GM21723 (cell line): Measurements from ENCODE around the gene ZNF319.

ENCODE experiments used
- ATAC-seq: cut with Tn5 transposase; IDR thresholded peaks from one replicate; pipeline ENCODE4 v1.9.1; 2021; ENCODE audit warnings: mild to moderate bottlenecking, moderate library complexity; ENCODE audit not compliant: unreplicated experiment

ZNF319 gene

GRCh38 chr16:57998992-57999365 is 1.5 kb downstream of the ZNF319 start:
- ATAC-seq, result no peak

- ATAC-seq, result no peak
These were observed 2.0 kb downstream of the ZNF319 start for GRCh38 chr16:57998486-57998885.

DNA sequence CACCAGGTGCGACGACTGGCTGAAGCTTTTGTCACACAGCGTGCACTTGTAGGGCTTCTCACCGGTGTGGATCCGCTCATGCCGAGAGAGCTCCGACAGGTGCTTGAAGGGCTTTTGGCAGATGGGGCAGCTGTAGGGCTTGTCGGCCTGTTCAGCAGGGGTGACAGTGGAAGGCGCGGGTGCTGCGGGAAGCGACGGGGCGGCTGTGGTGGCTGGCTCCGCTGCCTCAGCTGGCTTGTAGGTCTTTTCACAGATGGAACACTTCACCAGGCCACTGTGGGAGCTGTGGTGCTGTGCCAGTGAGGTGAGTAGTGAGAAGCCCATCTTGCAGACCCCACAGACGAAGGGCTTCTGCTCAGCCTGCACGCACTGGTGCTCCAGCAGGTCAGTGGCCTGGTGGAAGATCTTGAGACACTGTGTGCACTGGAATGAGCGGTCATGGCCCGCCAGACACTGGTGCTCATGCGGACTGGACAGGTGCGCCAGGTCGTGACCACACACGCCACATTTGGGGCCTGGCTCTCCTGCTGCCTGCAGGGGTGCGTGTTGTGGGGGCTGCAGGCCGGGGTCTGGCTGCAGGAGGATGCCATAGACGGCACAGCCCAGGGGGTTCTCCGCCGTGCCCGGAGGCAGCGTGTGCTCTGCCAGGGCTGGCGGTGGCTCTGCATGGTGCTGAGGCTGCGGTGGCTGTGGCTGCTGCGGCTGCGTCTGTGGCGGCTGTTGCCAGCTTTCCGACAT is 2.8 kb downstream of the ZNF319 start:
- no peak for ATAC-seq

DNA sequence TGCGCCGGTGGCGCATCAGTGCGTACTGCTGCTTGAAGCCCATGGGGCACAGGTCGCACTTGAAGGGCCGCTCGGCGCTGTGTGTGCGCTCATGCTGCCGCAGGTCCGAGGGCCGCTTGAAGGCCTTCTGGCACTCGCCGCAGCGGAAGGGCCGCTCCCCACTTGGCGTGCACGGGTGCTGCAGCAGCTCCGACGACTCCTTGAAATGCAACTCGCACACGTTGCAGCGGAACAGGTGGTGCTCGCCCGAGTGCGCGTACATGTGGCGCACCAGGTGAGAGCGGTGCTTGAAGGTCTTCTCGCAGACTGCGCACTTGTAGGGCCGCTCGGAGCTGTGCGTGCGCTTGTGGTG is 3.3 kb downstream of the ZNF319 start:
- no peak for ATAC-seq

DNA sequence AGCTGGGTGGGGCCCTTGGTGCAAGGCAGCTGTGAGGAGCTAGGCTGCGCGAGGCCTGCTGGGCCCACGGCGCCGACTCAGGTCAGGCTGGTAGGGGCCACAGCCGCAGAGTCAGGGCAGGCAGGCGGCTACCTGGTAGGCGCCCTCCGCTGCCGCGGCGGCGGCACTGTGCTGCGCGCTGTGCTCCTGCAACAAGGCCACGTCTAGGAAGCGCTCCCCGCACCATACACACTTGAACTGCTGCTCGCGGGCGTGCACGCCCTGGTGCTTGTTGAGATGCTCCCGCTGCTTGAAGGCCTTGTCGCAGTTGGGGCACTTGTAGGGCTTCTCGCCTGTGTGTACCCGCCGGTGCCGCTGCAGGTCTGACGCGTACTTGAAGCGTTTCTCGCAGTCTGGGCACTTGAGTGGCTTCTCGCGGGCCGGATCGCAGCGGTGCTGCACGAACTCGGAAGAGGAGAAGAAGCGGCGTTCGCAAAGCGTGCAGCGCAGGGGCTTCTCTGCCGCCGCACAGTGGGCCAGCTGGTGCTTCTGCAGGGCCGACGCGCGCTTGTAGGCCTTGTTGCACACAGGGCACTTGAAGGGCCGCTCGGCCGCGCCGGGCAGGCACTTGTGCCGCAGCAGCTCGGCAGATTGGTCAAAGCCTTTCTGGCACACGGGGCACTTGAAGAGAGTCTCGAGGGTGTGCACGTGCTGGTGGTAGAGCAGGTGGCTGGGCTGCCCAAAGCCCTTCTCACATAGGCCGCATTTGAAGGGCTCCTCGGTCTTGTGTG is 3.9 kb downstream of the ZNF319 start:
- ATAC-seq, result no peak

GRCh38 chr16:57995721-57996405 is 4.6 kb downstream of the ZNF319 start:
- ATAC-seq, result no peak

DNA sequence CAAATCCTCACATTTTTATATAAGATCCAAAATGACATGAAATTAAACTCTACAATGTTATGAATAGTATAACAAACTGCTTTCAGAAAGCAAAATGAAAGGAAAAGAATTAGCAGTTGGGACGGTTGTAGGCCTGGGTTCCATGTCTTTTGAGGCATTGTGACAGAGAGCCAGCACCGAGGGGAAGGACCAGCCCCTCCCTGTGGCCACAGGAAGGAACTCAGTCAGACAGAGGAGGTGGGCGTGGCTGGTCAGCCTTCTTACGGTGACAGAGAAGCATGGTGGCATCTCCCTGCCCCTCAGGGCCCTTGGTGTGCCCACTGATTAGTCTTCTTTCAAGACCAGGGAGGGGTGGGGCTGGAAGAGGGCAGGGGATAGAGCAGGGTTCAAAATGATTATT is 5.7 kb downstream of the ZNF319 start:
- ATAC-seq, result no peak

DNA sequence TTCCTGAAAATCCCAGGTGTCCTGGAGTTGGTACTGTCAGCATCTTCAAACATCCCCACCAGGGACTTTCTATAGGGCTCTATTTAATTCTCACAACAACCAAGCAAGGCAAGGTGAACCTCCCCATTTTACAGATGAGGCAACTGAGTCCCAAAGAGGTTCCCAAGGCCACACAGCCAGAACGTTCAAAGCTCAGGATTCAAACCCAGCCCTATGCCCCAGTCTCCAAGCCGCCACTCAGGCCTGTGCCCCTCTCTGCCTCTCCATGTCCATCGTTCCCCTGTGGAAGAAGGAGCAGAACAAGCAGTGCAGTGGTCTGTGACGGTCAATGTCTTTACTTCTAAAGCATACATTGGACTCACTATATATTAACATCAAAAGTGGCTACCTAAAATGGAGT is 6.1 kb downstream of the ZNF319 start:
- no peak for ATAC-seq

DNA sequence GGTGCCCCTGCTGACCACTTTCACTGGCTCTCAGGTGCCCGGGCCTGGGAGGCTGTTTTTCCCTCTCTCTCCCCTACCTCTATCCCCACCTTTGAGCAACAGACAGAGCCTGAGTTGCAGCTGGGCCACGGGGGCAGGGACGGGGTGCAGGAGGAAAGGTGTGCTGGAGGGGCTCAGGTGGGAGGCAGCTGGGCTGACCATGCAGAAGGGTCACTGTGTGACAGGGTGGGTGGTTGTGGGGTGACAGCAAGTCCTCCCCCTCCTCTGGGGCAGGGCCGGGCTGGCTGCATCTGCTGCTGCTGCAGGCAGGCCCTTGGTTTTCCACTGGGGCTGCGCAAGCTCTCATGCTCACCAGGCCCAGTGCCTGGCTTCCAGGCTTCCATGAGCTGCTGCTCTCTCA is 6.6 kb downstream of the ZNF319 start:
- ATAC-seq, result no peak

DNA sequence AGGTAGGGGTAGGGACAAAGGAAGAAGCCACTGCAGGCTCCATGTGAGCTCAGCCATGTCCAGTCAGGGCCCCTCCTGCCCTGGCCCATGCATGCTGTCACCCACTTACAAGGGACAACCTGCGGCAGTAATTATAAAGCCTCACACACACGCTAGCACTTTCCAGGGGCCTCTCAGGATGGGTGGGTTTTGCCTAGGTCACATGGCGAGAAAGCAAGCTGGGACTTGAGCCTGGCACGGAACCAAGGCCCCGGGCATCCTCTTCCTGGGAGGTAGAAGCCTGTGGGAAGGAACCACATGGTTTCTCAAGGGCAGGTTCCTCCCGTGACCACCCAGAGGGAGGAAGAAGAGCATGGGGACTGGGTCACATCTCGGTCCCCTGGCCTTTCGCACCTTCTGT is 7.0 kb downstream of the ZNF319 start:
- no peak for ATAC-seq

DNA sequence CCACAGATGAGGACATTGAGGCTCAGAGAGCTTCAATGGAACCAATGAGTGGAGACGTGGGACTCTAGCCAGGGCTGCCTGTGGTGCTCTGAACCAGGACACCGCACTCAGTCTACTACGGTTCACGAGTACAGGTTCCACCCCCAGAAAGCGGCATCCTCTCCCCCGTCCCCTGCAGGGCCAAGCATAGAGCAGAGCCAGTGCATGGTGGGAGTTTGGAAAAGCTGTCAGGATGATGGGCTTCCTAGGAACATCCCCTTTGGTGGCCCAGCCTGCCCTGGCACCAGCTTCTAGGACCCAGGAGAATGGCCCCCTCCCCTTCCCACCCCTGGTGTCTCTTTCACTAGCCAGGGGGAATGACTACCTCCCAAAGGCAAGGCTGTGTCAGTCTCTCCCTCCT is 8.4 kb downstream of the ZNF319 start:
- ATAC-seq, result no peak

- no peak for ATAC-seq
These were observed 8.9 kb downstream of the ZNF319 start for GRCh38 chr16:57991551-57992059.

DNA sequence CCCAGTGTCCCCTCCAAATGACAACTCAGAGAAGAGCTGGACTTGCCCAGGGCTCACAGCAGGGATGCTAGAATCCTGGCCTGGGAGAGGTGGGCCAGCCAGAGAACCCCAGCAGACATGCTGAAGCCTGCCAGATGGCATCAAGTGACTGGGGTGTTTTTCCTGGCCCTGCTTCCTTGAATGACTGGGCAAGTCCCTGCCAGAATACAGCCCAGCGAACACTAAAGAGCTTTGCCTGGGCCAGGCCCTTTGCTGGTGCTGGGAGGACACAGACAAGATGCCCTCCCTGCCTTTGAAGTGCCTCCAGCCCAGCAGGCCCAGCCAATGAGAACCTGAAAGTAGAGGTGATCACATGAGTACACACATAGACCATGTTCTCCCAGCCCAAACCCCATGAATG is 11.5 kb downstream of the ZNF319 start:
- no peak for ATAC-seq

- ATAC-seq, result no peak
These were observed 12.9 kb downstream of the ZNF319 start for GRCh38 chr16:57987441-57988177.

DNA sequence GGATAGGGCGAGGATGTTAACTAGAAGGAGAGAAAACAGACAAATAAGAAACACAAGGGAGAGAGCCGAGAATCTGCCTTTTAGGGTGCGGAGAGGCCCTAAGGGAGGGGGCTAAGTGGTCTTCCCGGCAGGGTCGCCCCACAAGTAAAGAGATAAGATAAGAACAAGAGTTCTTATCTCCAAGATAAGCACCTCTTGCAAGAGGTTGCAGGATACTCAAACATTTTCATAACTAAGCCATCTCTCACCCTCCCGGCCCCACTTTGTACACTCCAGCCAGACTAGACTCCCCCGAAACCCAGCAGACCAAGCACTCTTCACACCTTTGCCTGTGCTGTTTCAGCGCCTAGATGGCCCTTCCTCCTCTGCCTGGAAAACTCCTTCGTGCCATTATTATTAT is 14.3 kb downstream of the ZNF319 start:
- ATAC-seq, result no peak

- ATAC-seq, result peak; percentile 13
These were observed 15.0 kb downstream of the ZNF319 start for GRCh38 chr16:57985204-57986181.

DNA sequence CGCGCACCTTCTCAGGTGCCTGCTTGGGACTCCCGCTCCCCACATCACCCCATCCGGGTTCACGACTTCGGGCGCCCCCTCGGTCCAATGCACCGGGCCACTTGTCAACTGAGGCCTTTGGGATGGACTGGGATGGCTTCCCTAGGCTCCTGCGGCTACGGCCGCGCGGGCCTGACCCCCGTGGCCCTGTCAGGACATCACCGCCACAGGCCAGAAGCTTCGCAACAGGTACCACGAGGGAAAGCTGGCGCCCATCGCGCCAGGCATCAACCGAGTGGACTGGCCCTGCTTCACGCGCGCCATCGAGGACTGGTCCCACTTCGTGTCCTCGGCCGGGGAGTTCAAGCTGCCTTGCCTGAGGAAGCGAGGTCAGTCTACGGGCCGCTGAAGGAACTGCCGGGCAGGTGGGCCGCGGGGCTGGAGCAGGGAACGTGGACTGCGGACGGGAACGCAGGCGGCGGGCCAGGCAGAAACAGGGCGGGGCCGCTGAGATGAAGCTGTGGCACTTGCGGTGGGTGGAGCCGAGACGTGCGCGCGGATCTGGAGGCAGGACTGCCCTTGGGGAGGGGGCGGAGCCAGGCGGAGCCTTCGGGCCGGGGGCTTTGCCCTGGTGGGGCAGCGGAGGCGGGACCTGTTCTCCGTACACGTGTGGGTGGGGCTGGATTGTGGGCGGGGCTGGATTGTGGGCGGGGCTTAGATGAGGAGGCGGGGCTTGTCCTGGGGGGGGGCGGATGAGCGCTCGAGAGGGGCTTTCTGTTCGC is 15.8 kb downstream of the ZNF319 start:
- peak; percentile 86 for ATAC-seq

DNA sequence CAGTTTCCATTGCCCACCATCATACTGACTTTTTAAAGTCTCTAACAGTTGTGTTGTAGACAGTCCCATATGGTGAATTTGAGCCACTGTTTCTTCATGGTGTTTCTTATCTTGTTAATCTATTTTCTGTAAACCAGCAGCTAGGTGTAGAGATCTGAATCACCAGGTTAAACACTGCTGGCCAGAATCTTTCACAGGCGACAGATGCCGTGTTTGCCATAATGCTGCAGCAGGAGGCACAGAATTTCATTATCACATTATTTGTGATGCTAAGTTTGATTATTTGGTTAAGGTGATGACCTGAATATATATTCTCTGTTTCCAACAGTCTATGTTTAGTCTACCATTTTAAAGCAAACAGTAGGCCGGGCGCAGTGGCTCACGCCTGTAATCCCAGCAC is 18.1 kb downstream of the ZNF319 start:
- no peak for ATAC-seq

GRCh38 chr16:57981636-57982035 is 18.8 kb downstream of the ZNF319 start:
- ATAC-seq, result no peak
